ENCODE results near the gene SFRP5. TPM values are rescaled to one million over a fixed set of nuclear protein-coding genes. Genes with fewer than 3 reads are reported as not detected.

Gene SFRP5
- total and polyA plus RNA-seq, 2 donors = 1.1 to 4.8 TPM

- H3K4me3 ChIP-seq (ENCODE audit: low read depth, low read length) = no peak overlapping the region
- H3K4me1 ChIP-seq (ENCODE audit: insufficient read depth) = no peaks in the 10 kb centered on the region
- DNase-seq (ENCODE audit: extremely low spot score) = no peak
- peaks cover 4% of the 10 kb centered on the region for H3K36me3 ChIP-seq (ENCODE audit: insufficient read depth)
- no peak overlapping the region for H3K27ac ChIP-seq (ENCODE audit: low read depth)
- WGBS = 50% methylated on average over 4 of the region's 4 CpGs
These were observed 17.1 kb downstream of the SFRP5 start for GRCh38 chr10:97754726-97755125.

GRCh38 chr10:97752956-97753355 is 18.8 kb downstream of the SFRP5 start:
- WGBS = 92% methylated on average over 18 of the region's 18 CpGs
- Histone ChIP-seq H3K36me3 (ENCODE audit: insufficient read depth) (peaks cover 8% of the 10 kb centered on the region), H3K27ac (ENCODE audit: low read depth) (no peak overlapping the region), H3K4me1 (ENCODE audit: insufficient read depth) (no peaks in the 10 kb centered on the region), H3K4me3 (ENCODE audit: low read depth, low read length) (no peak overlapping the region)
- DNase-seq (ENCODE audit: extremely low spot score) = no peak

GRCh38 chr10:97748116-97748515 is 23.7 kb downstream of the SFRP5 start:
- peaks cover 8% of the 10 kb centered on the region for H3K36me3 ChIP-seq (ENCODE audit: insufficient read depth)
- WGBS = 78% methylated on average over 10 of the region's 10 CpGs

GRCh38 chr10:97747573-97747972 is 24.2 kb downstream of the SFRP5 start:
- no peak overlapping the region for H3K27ac ChIP-seq (ENCODE audit: low read depth)
- WGBS = 74% methylated on average over 1 of the region's 1 CpG
- H3K36me3 ChIP-seq (ENCODE audit: insufficient read depth) = peaks cover 8% of the 10 kb centered on the region
- DNase-seq (ENCODE audit: extremely low spot score) = no peak
- no peak overlapping the region for H3K4me3 ChIP-seq (ENCODE audit: low read depth, low read length)
- no peaks in the 10 kb centered on the region for H3K4me1 ChIP-seq (ENCODE audit: insufficient read depth)

More at GRCh38 chr10:97748116-97748515, 23.7 kb downstream of the SFRP5 start:
- Histone ChIP-seq H3K4me1 (ENCODE audit: insufficient read depth) (no peaks in the 10 kb centered on the region), H3K4me3 (ENCODE audit: low read depth, low read length) (no peak overlapping the region), H3K27ac (ENCODE audit: low read depth) (no peak overlapping the region)
- DNase-seq (ENCODE audit: extremely low spot score) = no peak

DNA sequence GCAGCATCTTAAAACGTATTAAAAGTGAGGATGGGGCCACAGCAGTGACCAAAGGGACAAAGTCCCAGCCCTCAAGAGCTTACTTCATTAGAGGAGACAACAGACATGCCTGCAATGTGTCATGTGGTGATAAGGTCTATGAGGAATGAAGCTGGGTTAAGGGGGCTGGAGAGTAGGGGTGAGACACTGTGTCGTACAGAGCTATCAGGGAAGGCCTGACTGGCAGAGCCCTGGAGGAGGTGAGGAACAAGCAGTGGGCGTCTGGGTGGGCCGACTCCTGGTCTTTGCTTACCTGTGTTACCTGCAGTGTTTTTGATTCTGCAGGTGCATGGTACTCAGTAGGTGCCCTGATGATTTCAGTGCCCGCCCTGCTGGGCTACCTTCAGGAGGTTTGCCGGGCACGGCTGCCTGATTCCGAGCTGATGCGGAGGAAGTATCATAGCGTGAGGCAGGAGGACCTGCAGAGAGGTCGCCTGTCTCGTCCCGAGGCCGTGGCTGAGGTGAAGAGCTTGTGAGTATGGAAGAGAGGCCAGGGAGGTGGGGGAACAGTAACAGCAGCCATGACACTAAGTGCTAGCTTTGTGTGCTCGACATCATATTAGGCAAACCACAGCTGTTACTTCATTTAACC is 27.3 kb downstream of the SFRP5 start:
- Histone ChIP-seq H3K4me1 (ENCODE audit: insufficient read depth) (no peaks in the 10 kb centered on the region), H3K27ac (ENCODE audit: low read depth) (no peak overlapping the region), H3K4me3 (ENCODE audit: low read depth, low read length) (no peak overlapping the region), H3K36me3 (ENCODE audit: insufficient read depth) (peaks cover 4% of the 10 kb centered on the region)
- WGBS = 94% methylated on average over 15 of the region's 15 CpGs
- no peak for DNase-seq (ENCODE audit: extremely low spot score)

- DNase-seq (ENCODE audit: extremely low spot score) = no peak
- H3K4me3 ChIP-seq (ENCODE audit: low read depth, low read length) = no peak overlapping the region
- WGBS = 87% methylated on average over 10 of the region's 10 CpGs
- no peaks in the 10 kb centered on the region for H3K4me1 ChIP-seq (ENCODE audit: insufficient read depth)
- no peak overlapping the region for H3K27ac ChIP-seq (ENCODE audit: low read depth)
- peaks cover 4% of the 10 kb centered on the region for H3K36me3 ChIP-seq (ENCODE audit: insufficient read depth)
These were observed 28.4 kb downstream of the SFRP5 start for GRCh38 chr10:97743169-97743943.

DNA sequence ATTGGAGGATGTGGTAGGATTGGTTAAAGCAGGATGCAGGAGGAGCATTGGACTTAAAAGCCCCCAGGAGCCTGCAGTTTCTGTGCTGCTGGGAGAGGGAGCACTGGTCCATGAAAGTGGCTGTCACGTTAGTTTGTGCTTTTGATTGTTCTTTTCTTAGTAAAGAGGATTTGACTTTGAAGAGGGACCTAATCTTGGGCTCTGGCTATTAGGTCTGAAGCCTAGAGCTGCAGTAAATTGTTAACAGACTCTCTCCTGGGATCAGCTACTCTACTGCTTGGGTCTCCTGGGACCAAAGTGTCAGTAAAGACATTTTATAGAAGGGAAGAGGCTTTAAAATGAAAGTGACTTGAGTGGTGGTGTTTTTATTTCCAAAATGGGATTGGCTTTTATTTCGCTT is 31.2 kb downstream of the SFRP5 start:
- Histone ChIP-seq H3K36me3 (ENCODE audit: insufficient read depth) (no peaks in the 10 kb centered on the region), H3K4me3 (ENCODE audit: low read depth, low read length) (no peak overlapping the region), H3K4me1 (ENCODE audit: insufficient read depth) (no peaks in the 10 kb centered on the region), H3K27ac (ENCODE audit: low read depth) (no peak overlapping the region)
- DNase-seq (ENCODE audit: extremely low spot score) = no peak
- WGBS = 90% methylated on average over 2 of the region's 2 CpGs

- Histone ChIP-seq H3K36me3 (ENCODE audit: insufficient read depth) (no peaks in the 10 kb centered on the region), H3K4me1 (ENCODE audit: insufficient read depth) (no peaks in the 10 kb centered on the region), H3K4me3 (ENCODE audit: low read depth, low read length) (no peak overlapping the region), H3K27ac (ENCODE audit: low read depth) (no peak overlapping the region)
- 91% methylated on average over 4 of the region's 4 CpGs for WGBS
- no peak for DNase-seq (ENCODE audit: extremely low spot score)
These were observed 33.2 kb downstream of the SFRP5 start for GRCh38 chr10:97738616-97739015.

DNA sequence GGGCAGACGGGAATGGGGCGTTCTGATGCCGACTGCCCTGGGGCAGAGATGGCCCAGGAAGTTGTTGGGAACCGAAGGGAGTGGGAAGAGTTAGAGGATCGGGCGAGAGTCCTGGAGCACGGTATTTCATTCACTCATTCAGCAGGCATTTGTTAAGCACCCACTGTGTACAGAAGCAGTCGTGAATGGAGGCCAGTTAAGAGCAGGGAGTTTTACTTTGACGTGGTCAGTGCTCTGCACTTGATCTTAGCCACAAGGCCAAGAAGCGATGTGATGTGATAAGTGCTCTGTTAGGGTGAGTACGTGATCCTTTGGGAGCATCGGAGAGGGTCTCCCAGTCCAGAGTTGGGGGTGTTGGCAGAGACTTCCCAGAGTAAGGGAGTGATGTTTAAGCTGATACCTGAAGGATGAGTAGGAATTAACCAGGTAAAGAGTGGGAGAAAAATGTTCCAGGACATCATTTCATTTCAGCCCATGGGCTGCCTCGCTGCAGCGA is 34.0 kb downstream of the SFRP5 start:
- no peak for DNase-seq (ENCODE audit: extremely low spot score)
- WGBS = 28% methylated on average over 14 of the region's 14 CpGs
- H3K36me3 ChIP-seq (ENCODE audit: insufficient read depth) = no peaks in the 10 kb centered on the region
- no peak overlapping the region for H3K27ac ChIP-seq (ENCODE audit: low read depth)
- H3K4me3 ChIP-seq (ENCODE audit: low read depth, low read length) = peak overlapping the region; percentile 72
- no peaks in the 10 kb centered on the region for H3K4me1 ChIP-seq (ENCODE audit: insufficient read depth)

DNA sequence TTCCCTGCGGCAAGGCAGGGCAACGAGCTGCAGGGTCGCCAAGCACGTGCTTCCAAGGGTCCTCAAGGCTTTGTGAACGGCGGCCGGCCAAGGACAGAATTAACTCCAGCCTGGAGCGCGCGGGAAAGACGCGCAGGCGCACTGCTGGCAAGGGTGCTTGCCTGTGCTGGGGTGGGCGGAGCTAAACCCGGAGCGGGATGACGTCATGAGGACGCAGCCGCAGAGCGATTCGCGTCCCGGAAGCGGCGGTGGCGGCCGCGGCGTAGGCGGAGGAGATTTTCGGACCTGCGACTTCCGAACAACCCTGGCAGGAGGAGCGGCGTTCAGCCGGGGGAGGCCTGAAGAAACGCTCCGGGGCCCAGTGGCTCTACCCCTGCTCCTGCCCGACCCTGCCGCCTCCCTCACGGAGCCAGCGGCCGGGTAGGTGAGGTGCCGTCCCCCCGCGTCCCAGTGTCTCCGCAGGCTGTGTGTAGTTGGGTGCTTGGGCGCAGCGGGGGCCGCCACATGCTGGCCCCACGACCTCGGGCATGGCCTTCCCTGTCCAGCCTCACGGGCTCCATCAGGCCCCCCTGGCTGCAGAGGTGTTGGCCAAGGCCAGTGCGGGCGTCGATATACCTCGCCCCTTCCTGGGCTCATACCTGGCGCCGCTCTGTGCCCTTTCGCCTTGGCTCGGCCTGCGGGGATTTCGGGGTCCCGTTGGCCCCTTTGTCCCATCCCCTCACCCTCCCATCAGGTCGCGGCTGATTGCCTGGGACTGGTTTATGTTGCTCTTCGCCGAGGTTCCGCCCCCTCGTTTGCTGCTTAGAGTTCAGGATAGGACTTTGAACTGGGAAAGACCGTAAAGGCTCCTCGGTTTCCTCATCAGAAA is 34.7 kb downstream of the SFRP5 start, which contains the start of gene ZFYVE27:
Gene ZFYVE27, plus strand, starts transcription at position 227 of the 868 bp plus-strand sequence. CDS start 1,350 bp downstream, outside the sequence.
- WGBS = under 1% methylated on average over 72 of the region's 72 CpGs
- Histone ChIP-seq H3K36me3 (ENCODE audit: insufficient read depth) (no peaks in the 10 kb centered on the region), H3K27ac (ENCODE audit: low read depth) (peak within 1 kb of the TSS; percentile 77), H3K4me1 (ENCODE audit: insufficient read depth) (no peaks in the 10 kb centered on the region), H3K4me3 (ENCODE audit: low read depth, low read length) (peak within 1 kb of the TSS; percentile 72)
- DNase-seq (ENCODE audit: extremely low spot score) = peak; percentile 80

DNA sequence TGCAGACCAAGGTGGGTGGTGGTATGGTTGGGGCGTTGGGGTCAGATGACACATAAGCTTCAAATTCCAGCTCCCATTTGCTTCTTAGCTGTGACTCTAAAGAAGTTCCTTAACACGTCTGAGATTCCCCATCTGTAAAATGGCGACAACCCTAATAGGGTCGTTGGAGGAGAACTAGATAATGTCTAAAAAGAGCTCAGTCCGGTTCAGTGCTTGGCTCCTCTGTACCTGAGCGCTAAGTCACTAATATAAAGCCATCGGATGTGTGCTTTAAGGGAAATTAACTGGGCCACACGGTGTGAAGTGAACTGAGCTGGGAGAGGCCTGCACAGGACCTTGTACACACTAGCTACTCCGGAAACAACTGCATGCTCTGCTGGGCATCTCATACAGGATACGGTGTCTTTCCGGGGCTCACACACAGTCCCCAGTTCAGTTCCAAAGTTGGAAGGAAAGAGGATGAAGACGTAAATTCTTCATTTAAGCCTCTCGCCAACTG is 35.3 kb downstream of the SFRP5 start:
- H3K36me3 ChIP-seq (ENCODE audit: insufficient read depth) = no peaks in the 10 kb centered on the region
- WGBS = 69% methylated on average over 13 of the region's 13 CpGs
- no peak overlapping the region for H3K4me3 ChIP-seq (ENCODE audit: low read depth, low read length)
- H3K27ac ChIP-seq (ENCODE audit: low read depth) = no peak overlapping the region
- DNase-seq (ENCODE audit: extremely low spot score) = no peak
- H3K4me1 ChIP-seq (ENCODE audit: insufficient read depth) = no peaks in the 10 kb centered on the region

- no peak for DNase-seq (ENCODE audit: extremely low spot score)
- WGBS = 82% methylated on average over 6 of the region's 6 CpGs
- Histone ChIP-seq H3K36me3 (ENCODE audit: insufficient read depth) (no peaks in the 10 kb centered on the region), H3K4me1 (ENCODE audit: insufficient read depth) (no peaks in the 10 kb centered on the region), H3K4me3 (ENCODE audit: low read depth, low read length) (no peak overlapping the region), H3K27ac (ENCODE audit: low read depth) (no peak overlapping the region)
These were observed 37.8 kb downstream of the SFRP5 start for GRCh38 chr10:97734021-97734420.

DNA sequence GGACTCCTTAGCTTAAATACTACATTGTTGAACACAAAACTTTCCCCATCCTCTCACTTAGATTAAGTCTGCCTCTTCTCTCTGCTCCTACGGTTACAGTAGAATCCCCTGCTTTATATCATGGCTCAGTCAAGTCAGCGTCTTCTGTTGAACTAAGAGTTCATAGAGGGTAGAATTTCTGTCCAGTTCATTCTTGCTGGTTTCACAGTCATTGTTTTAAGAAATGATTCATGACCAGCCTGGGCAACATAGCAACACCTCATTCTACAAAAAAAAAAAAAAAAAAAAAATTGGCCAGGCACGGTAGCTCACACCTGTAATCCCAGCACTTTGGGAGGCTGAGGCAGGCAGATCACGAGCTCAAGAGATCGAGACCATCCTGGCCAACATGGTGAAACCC is 38.5 kb downstream of the SFRP5 start:
- WGBS = 83% methylated on average over 5 of the region's 5 CpGs
- no peaks in the 10 kb centered on the region for H3K36me3 ChIP-seq (ENCODE audit: insufficient read depth)
- H3K27ac ChIP-seq (ENCODE audit: low read depth) = no peak overlapping the region
- no peak for DNase-seq (ENCODE audit: extremely low spot score)
- no peaks in the 10 kb centered on the region for H3K4me1 ChIP-seq (ENCODE audit: insufficient read depth)
- H3K4me3 ChIP-seq (ENCODE audit: low read depth, low read length) = no peak overlapping the region
